GM19395 (cell line): ENCODE data around the gene CCDC71.

ENCODE experiments used
- ATAC-seq: cut with Tn5 transposase; IDR thresholded peaks from one replicate; pipeline ENCODE4 v1.9.1; 2021; ENCODE audit warnings: mild to moderate bottlenecking, moderate library complexity; ENCODE audit not compliant: unreplicated experiment

CCDC71 gene

GRCh38 chr3:49165771-49166751 lies at the start of gene CCDC71:
Gene CCDC71, minus strand, starts transcription at chr3:49166331. Its CDS starts 2,123 bp downstream, at chr3:49164208.
- ATAC-seq: peak; percentile 70

- no peak for ATAC-seq
Measured at GRCh38 chr3:49213998-49214397, 47.9 kb upstream of the CCDC71 start.

GRCh38 chr3:49213541-49213943 lies 47.4 kb upstream of the CCDC71 start:
- ATAC-seq: no peak

GRCh38 chr3:49199900-49200281 lies 33.8 kb upstream of the CCDC71 start:
- no peak for ATAC-seq

GRCh38 chr3:49199239-49199899 lies 33.2 kb upstream of the CCDC71 start:
- ATAC-seq: no peak

- no peak for ATAC-seq
Measured at GRCh38 chr3:49198611-49199230, 32.6 kb upstream of the CCDC71 start.

DNA sequence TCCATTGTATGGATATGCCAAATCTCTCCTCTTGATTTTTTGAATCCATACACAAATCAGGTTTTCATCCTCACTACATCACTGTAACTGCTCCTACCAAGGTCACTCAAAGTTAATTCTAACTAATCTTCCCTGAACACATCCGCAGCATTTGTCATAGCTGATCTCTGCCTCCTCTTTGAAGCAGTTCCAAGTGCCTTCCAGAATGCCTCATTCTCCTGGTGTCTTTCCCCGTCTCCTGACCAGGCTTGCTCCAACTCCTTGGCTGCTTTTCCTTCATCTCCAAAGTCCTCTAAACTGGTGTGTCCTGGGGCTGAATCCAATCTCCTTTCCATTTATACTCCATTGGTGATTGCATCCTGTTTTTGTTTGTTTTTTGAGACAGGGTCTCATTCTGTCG lies 32.0 kb upstream of the CCDC71 start:
- ATAC-seq: no peak

DNA sequence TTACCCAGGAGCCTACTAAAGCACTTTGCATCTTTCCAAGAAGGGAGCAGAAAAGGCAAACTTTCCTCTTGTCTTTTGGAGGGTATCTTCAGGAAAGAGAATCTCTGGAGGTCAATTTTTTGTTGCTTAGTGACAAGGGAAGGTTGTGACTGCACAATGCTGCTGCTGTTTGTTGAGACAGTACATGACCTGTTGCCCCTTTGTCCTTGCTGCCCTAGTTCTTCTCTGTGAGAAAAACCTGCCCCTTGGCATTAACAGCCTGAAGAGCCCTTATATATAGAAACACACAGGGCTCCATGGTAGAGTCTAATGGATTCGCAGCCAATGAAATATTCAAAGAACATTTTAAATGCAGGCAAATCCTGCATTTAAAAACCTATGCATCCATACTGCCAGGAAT lies 25.6 kb upstream of the CCDC71 start:
- ATAC-seq: no peak

DNA sequence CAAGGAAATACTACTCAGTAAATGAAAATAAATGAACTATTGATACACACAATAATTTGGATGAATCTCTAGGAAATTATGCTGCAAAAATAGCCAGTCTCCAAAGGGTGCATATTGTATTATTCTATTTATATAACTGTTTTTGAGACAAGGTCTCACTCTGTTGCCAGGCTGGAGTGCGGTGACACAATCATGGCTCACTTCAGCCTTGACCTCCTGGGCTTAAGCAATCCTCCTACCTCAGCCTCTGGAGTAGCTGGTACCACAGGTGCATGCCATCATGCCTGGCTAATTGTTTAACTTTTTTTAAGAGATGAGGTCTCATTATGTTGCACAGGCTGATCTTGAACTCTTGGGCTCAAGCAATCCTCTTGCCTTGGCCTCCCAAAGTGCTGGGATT lies 17.7 kb upstream of the CCDC71 start:
- ATAC-seq: no peak

GRCh38 chr3:49182682-49183081 lies 16.6 kb upstream of the CCDC71 start:
- no peak for ATAC-seq

- ATAC-seq: no peak
Measured at GRCh38 chr3:49181351-49181750, 15.2 kb upstream of the CCDC71 start.

DNA sequence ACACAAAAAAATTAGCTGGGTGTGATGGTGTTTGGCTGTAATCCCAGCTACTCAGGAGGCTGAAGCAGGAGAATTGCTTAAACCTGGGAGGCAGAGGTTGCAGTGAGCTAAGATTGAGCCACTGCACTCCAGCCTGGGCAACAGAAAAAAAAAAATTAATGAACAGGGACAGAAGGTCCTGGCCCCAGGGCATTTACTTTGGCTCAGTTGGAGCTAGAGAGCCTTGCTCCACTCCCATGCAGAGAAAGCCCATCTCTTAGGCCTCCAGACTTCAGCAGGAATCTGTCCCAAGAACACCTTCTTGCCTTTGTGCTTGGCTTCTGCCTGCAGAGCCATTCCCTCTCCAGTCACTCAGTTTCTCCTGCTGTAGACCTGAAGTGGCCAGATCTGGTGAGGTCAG lies 14.0 kb upstream of the CCDC71 start:
- no peak for ATAC-seq

GRCh38 chr3:49177073-49177472 lies 10.9 kb upstream of the CCDC71 start:
- no peak for ATAC-seq

GRCh38 chr3:49175530-49175929 lies 9.4 kb upstream of the CCDC71 start:
- ATAC-seq: no peak

- ATAC-seq: no peak
Measured at GRCh38 chr3:49174397-49174985, 8.4 kb upstream of the CCDC71 start.

GRCh38 chr3:49173792-49174170 lies 7.7 kb upstream of the CCDC71 start:
- no peak for ATAC-seq

DNA sequence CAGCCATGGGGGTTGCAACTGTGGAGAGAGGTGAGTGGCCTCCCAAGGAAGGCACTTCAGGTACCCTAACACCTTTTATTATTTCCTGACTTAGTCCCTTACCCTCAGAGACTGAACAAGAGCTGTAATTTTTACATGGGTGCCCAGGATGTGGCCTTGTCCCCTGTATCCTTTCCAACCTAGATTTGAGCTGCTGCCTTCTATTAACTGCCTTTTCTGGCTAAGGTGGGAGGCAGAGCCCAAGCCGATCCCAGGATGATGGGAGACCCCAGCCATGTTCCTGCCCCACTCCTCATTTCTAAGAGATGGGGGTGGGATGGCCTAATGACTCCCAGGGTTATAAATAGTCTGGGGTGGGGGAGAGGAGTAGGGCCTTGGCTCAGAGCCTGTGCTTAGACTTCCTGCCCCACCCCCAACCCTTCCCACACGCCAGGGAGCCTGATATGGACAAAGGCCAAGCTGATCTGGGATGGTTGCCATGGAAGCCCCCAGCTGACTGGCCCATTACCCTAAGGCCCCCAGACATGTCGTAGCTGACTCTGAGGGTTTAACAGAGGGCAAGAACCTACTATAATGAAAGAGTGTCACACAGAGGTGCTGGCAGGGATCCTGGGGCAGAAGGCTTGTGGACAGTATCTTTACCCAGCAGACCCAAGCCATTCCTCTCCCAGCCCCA lies 7.1 kb upstream of the CCDC71 start:
- no peak for ATAC-seq

DNA sequence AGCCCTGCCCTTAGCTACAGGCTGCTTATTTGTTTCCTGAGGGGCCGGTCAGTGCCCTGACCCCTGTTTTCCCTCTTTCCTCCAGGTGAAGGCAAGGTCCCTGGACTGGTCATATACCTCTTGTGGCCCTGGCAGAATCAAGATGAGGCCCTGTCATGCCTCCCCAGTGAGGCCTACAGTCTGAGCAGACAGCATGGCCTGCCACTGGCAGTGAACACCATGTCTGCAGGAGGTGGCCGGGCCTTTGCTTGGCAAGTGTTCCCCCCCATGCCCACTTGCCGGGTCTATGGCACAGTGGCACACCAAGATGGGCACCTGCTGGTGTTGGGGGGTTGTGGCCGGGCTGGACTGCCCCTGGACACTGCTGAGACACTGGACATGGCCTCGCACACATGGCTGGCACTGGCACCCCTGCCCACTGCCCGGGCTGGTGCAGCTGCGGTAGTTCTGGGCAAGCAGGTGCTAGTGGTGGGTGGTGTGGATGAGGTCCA lies 6.5 kb upstream of the CCDC71 start:
- ATAC-seq: no peak

DNA sequence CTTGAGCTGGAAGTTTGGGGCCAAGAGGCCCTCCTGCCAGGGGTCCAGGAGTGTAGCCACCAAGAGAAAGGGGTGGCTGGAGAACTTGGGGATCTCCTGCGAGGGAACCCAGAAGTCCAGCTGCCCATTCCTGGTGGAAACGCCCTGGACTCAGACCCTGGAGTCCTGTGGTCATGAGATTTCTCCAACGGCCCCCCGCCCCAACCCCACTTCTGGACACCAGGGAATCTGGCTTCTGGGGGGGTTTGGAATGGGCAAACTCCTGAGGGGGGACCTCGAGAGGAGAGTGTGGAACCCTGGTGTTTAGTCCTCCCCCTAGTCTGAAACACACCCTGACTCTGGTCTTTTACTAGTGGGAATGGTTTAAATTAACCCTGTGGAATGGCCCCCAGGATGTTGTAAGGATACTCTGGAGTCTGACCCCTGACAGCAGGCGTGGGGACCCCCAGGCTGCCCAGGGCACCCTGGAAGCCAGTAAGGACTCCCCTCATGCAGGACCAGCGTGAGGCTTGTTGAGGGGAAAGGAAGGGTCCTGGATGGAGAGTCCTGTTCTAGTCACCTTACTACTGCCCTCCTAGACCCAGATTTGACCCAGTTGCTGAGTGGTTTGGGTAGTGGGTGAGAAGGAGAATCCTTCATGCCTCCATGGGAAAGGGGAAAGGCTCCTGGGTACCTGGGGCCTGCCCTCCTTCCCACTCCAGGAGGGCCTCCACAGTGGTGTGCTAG lies 5.8 kb upstream of the CCDC71 start:
- ATAC-seq: no peak
